Peyer's patch (tissue), 4 donors: ENCODE data around the gene MTERF2.

ENCODE experiments used
- CTCF ChIP-seq, 6 experiments: fragments of 450-650 bp in 4 of 6; fragments of 200-600 bp in 2 of 6; sonication (generic) in 1 of 6; IDR thresholded peaks; one replicate each; pipeline ENCODE4 v1.5.1; 2017 to 2019; ENCODE audit warnings: antibody characterized with exemption in 6 of 6, mild to moderate bottlenecking in 3 of 6, moderate library complexity in 1 of 6
- POLR2A ChIP-seq, 2 donors: fragments of 450-650 bp; IDR thresholded peaks; one replicate each; pipeline ENCODE4 v1.5.1; 2017; ENCODE audit warnings: antibody characterized with exemption in 2 of 2, mild to moderate bottlenecking in 2 of 2, moderate library complexity in 2 of 2

GRCh38 chr12:106985479-106985878 is 1.5 kb downstream of the MTERF2 start:
- TF ChIP-seq POLR2A (IDR thresholded peaks at IDR 0.05) (no peak), CTCF (IDR thresholded peaks at IDR 0.05) (no peak)
